Adrenal gland (tissue), 5 donors: ENCODE data around the gene OR14J1.

Experiments used
- CTCF ChIP-seq, 6 experiments: fragments of 450-650 bp in 4 of 6; fragments of 200-600 bp in 2 of 6; sonication (generic) in 1 of 6; IDR thresholded peaks; 1 replicate in 5 of 6; 2 replicates in 1 of 6; pipeline versions ENCODE4 v1.5.1 to v1.8.0; 2016 to 2021; ENCODE audit warnings: antibody characterized with exemption in 6 of 6, mild to moderate bottlenecking in 2 of 6, moderate library complexity in 1 of 6
- POLR2A ChIP-seq, 2 donors: fragments of 450-650 bp; IDR thresholded peaks; one replicate each; pipeline ENCODE4 v1.6.1; 2017; ENCODE audit warnings: antibody characterized with exemption in 2 of 2, mild to moderate bottlenecking in 2 of 2, moderate library complexity in 1 of 2
- donor health status: DM: no; HTN: no; CAD: no.

GRCh38 chr6:29295623-29296022, 5.9 kb upstream of the OR14J1 start:
- no peak for TF ChIP-seq POLR2A (IDR thresholded peaks at IDR 0.05)
- no peak for TF ChIP-seq CTCF (IDR thresholded peaks at IDR 0.05)
